ENCODE results near the gene LRRC27.

The LRRC27 gene

DNA sequence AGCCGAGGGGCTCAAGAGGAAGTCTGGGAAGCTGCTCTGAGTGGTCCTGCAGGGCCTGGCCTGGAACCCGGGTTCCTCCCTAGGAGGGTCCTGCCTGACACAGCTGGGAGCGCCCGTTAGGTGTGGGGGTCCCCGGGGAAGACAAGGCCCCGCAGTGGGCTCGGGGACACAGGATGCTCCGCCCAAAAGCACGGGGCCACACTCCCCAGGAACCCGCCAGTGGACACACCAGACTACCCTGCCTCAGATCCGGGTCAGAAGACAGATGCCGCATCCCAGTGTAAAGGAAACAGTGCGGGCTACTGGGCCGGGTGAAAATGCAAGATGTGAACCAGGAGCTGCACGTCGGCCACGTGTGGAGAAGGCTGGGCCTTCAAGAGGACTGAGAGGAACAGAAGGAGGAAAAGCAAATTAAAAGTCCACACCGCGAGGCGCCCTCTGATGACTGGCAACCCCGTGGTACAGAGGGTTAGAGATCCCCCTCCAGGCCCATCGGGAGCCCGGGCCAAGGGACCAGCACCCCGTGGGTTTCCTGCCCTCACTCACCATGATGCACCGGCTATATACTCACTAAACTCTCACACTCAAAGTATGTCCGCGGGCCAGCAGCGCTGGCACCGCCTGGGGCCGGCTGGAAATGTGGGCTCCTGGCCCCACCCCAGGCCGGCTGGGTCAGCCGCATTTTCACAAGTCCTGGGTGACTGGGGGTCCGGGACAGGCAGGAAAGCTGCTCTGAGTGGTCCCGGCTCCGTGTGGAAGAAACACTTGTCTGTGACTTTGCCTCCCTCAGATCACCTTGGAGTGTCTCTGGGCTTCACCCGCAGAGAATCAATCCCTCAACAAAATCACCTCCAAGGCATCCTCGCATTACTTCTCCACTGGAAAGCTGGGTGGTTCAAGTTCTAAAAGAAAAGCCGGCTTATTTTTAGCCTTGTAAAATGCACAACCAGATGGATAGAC is 30.3 kb upstream of the LRRC27 start:
- no peak overlapping the region for H3K4me3 ChIP-seq (ENCODE audit: low read depth, low read length)
- POLR2A ChIA-PET, result no interaction called here
- CTCF ChIA-PET, result no interaction called here
- DNase-seq (ENCODE audit: low read depth, low spot score), result no peak
- TF ChIP-seq, protein P1, sequence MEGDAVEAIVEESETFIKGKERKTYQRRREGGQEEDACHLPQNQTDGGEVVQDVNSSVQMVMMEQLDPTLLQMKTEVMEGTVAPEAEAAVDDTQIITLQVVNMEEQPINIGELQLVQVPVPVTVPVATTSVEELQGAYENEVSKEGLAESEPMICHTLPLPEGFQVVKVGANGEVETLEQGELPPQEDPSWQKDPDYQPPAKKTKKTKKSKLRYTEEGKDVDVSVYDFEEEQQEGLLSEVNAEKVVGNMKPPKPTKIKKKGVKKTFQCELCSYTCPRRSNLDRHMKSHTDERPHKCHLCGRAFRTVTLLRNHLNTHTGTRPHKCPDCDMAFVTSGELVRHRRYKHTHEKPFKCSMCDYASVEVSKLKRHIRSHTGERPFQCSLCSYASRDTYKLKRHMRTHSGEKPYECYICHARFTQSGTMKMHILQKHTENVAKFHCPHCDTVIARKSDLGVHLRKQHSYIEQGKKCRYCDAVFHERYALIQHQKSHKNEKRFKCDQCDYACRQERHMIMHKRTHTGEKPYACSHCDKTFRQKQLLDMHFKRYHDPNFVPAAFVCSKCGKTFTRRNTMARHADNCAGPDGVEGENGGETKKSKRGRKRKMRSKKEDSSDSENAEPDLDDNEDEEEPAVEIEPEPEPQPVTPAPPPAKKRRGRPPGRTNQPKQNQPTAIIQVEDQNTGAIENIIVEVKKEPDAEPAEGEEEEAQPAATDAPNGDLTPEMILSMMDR (IDR thresholded peaks at IDR 0.05; ENCODE audit: insufficient read depth, low read length, missing control alignments), result no peak

DNA sequence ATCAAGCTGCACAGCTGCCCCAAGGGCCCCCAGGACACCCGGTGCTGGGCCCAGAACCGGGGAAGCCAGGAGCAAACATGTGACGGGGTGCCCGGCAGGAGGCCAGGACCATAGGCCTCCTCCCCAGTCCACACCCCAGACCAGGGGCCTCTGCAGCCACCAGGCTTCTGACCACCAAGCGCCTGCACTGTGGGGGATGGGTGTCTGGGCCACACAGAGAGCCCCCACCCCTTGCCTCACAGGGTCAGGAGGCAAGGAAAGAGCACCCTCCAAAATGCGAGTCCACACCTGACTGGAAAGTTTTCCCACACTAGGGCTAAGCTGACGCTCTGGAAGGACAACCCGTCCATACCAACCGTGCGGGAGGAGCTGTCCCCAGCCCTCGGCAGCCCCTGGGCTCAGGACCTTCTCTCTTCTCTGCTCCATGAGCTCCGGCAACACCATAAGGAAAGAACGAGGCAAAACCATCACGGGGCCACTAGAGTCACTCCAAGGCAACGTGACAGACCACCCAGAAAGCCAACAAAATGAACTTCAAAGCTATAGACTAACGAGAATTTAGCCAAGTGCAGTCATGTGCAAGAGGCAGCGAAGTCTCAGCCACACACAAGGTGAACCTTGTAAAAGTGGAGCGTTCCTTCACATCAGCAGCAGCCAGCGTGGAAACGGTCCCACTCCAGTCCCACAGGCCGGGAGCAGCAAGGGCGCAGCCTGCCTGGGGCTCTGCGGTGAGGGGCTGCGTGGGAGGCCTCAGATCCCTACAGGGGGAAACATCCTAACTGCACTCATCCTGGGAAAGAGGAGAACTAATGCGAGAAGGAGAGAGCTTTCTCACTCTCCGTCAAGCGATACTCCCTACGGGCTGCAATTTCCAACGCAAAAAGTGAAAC is 29.3 kb upstream of the LRRC27 start:
- TF ChIP-seq, protein P1 (IDR thresholded peaks at IDR 0.05; ENCODE audit: insufficient read depth, low read length, missing control alignments), result no peak
- H3K4me3 ChIP-seq (ENCODE audit: low read depth, low read length), result no peak overlapping the region
- CTCF ChIA-PET, result no interaction called here
- POLR2A ChIA-PET, result no interaction called here
- DNase-seq (ENCODE audit: low read depth, low spot score), result no peak

DNA sequence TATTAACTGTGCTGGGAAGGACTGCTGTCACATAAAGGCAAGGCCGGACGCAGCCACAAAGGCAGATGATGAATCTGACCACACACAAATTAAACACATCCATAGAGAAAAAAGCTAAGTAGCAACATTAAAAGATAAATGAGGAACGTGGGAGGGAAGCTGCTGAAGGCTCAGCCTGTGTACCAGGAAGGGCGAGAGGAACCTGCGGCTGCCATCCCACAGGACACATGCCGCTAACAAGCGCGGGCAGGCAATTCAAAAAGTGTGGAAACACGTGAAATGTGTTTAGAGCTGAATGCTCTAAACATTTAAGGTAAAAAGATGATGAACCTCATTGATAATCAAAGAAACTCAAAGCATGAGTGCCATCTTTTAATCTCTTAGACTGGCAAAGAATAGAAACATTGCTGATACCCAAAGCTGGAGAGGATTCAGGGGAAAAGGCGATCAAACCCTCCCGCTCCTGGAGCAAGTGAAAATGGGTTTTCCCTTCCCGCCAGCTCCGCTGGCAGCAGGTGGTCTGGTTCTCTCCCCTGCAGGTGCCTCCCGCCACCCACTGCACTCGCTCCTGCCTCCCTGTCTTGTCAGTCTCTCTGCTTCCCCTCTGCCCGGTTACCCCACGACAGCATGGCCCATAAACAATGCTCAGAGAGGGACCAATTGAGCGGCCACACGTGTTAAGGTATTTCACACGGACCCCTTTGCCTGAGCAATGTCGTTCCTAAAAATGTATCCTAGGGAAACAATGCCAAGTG is 28.5 kb upstream of the LRRC27 start:
- no peak for DNase-seq (ENCODE audit: low read depth, low spot score)
- ChIA-PET CTCF (no interaction called here), POLR2A (no interaction called here)
- no peak overlapping the region for H3K4me3 ChIP-seq (ENCODE audit: low read depth, low read length)
- TF ChIP-seq, protein P1 (IDR thresholded peaks at IDR 0.05; ENCODE audit: insufficient read depth, low read length, missing control alignments), result no peak

DNA sequence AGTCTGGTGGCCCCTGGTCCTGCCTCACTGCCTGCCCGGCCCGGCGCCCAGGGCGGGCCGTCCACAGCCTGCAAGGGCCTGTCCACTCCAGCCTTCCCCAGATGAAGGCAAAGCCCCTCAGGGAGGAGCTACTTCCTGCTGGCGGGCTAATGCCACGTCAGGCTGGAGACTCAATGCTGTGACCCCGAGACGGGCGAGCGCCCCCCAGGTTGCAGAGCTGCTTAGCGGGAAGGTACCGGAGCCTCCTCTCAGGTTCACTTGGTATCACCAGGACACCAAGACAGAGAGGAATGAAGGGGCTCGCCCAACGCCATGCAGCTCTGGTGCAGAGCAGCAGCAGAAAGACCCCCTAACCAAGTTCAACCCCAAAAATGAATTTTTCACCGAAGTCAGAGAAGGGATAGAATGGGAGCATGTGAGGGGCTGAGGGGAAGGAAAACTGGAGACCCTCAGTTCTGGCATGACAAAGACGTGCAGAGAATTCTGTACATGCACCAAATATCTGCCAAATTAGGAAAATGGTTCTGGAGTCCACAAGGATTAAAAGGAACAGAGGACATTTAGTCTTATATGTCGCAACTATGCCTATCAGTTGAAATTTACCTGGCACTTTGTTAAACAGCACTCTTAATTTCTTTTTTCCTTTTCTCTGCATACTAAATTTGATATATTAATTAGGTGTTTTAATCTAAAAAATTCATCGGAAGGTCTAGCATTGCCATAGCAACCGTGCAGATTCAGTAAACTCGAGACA is 27.1 kb upstream of the LRRC27 start:
- no peak for DNase-seq (ENCODE audit: low read depth, low spot score)
- ChIA-PET POLR2A (no interaction called here), CTCF (no interaction called here)
- H3K4me3 ChIP-seq (ENCODE audit: low read depth, low read length), result no peak overlapping the region
- TF ChIP-seq, protein P1 (IDR thresholded peaks at IDR 0.05; ENCODE audit: insufficient read depth, low read length, missing control alignments), result no peak

DNA sequence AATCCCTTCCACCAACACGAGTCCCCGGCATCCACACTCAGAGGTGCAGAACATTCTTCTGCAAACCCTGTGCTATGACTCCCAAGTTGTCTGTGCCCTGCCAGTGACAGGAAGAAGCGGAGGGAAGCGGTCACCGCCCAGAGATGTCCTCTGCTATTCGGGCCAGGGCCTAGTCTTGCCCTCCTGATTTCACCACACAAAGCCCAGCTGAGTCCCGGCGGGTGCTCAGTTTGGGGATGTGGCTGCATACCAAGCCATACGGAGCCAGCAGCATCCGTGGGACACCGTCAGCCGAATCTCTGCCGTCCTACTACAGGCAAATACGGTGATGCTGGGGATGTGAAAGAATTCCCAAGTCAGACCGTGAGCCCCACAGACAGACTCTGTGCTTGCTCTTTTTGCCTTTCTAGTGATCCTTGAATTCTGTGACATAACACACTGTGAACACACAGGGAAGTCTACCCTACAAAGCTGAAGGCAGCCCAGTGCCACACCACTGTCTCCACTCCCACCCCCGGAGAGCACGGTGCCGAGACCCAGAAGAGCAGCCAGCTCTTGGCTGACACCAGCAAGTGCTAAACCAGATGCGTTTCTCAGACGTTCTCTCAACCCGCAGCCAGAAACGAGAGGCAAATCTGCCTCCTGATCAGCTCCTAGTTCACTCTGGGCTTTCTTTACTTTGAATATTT is 26.2 kb upstream of the LRRC27 start:
- ChIA-PET POLR2A (no interaction called here), CTCF (no interaction called here)
- TF ChIP-seq, protein P1 (IDR thresholded peaks at IDR 0.05; ENCODE audit: insufficient read depth, low read length, missing control alignments), result no peak

More for the DNA sequence above, 26.2 kb upstream of the LRRC27 start:
- DNase-seq (ENCODE audit: low read depth, low spot score), result no peak
- no peak overlapping the region for H3K4me3 ChIP-seq (ENCODE audit: low read depth, low read length)

Measured in AG04449 (cell line).